ENCODE data around the gene STK32B.
"Not testable (repeated sequence)": the region's sequence is repeated elsewhere in the genome, so short reads cannot be mapped to it uniquely, and the experiment has no call there.

The STK32B gene

DNA sequence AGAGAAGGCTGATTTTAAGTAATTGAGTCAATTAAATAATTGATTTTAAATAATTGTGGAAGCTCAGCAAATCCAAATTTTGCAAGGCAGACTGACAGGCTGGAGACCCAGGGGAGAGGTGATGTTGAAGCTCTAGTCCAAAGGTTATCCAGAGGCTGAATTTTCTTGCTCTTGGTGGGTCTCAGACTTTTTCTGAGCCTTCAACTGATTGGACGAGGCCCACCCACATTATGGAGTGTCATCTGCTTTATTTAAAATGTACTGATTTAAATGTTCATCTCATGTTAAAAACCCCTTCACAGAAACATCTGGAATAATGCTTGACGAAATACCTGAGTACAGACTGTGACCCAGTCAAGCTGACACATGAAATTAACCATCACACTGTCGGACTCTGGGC is 20.4 kb upstream of the STK32B start:
- no peak for DNase-seq

GRCh38 chr4:5032813-5033212 is 18.5 kb upstream of the STK32B start:
- DNase-seq = no peak

- DNase-seq = no peak
Measured at GRCh38 chr4:5033281-5033841, 17.9 kb upstream of the STK32B start.

DNA sequence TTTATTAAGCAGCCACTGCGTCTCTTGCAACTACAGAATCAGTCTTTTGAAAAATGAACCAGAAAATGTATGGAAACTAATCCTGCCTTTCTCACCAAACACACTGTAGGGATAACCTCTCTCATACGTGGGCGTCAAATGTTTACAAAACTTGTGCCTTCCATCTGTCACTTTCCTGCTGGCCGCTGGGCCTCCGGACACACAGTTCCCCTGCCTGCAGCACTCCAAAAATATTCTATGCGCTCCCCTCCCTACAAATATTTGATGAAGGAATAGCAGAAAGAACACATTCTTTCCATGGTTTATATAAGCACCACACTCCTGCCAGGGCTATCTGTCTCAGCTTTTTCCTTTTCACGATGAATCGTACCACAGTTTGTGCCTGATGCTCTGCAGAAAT is 17.1 kb upstream of the STK32B start:
- no peak for DNase-seq

DNA sequence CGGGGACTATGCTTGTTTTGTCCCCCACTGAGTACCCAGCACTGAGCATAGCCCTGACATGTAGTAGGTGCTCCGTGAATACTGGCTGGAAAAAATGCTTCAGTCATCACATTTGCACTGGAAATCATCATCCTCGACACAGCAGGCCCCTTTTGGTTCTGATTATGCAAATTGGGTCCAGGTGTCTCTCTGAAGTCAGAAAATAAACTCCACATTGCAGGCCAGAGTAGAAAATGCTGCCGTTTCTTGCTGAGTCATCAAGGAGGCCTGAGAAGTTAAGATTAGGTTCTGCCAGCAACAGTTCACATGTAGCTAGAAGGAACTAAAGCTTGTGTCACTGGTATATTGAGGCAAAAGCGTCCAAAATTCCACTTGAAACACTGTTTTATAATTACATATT is 15.0 kb upstream of the STK32B start:
- no peak for DNase-seq

GRCh38 chr4:5037553-5038551 is 13.4 kb upstream of the STK32B start:
- DNase-seq = no peak

DNA sequence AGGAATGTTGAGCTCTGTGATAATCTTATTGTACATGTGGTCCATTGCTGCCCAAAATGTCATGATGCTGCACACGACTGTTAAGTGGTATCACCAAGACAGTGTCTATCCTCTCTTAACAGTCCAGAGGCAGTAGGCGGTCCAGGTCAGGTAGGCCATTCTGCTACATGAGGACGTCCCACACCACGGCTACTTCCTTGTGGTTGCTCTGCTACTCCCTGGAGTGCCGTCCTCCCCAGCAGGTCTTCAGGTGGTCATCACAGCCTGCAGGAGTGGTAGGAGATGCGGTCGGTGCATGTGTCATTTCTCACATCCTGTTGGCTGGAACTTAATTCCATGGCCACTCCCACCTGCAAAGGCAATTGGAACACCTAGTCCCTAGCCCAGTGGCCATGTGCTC is 11.5 kb upstream of the STK32B start:
- no peak for DNase-seq

GRCh38 chr4:5040856-5041620 is 10.2 kb upstream of the STK32B start:
- no peak for DNase-seq

GRCh38 chr4:5041699-5042098 is 9.6 kb upstream of the STK32B start:
- DNase-seq = no peak

DNA sequence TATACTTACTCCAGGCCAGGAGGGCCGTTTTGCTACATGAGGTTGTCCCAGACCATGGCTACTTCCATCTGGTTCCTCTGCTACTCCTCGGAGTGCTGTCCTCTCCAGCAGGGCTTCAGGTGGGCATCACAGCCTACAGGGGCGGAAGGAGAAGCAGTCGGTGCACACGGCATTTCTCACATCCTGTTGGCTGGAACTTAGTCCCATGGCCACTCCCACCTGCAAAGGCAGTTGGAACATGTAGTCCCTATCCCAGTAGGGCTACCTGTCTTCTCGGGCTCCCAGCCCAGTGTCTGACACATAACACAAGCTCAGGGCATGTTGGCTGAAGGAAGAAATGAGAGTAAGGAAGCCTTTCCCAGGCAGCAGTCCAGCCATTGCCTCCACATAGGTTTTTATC is 7.7 kb upstream of the STK32B start:
- no peak for DNase-seq

- no peak for DNase-seq
Measured at GRCh38 chr4:5044341-5044740, 6.9 kb upstream of the STK32B start.

GRCh38 chr4:5045097-5045496 is 6.2 kb upstream of the STK32B start:
- no peak for DNase-seq

- no peak for DNase-seq
Measured at GRCh38 chr4:5048721-5049120, 2.6 kb upstream of the STK32B start.

- peak; percentile 30 to 66 for DNase-seq
Measured at GRCh38 chr4:5050520-5051277, 581 bp upstream of the STK32B start.

DNA sequence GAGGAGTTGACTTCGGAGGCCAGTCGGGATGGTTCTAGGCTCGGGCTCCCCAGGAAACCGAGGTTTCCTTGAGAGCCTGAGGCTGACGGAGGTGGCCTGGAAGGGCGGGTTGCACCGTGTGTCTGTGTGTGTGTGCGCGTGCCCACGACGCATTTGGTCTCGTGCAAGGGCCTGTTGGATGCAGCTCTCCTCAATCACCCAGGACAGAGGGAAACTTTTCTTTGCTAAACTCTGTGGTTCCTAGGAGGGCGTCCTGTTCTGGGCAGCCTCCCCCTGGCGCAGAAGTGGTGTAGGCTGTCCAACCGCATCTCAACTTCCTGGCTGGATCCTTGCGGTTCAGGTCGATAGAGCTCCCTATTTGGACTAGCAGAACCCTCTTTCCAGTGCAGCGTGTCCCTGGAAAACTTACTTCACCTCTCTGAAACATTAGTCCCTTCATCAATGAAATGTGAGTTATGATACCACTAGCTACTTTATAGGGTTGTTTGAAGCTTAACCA is 973 bp downstream of the STK32B start:
- no peak for DNase-seq

- DNase-seq = no peak
Measured at GRCh38 chr4:5052726-5053425, 1.6 kb downstream of the STK32B start.

DNA sequence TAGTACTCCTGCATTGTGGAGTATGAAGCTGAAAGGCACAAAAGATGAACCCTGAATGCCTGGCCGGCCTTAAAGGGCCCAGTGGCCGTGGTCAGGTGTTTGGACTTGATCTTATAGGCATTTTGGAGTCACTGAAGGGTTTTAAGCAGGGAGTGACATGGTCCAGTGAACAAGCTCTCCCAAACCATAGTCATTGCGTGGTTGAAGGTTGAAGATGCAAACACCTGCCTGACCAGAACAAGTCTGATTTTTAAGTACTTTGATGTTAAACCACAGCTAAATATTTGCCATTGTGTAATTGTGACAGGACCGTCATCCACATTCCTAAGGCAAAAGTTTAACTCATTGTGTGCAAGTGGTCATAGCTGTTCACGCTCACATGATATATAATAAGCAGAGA is 3.3 kb downstream of the STK32B start:
- DNase-seq = peak; percentile 27 to 42

GRCh38 chr4:5055411-5055810 is 4.1 kb downstream of the STK32B start:
- no peak for DNase-seq

DNA sequence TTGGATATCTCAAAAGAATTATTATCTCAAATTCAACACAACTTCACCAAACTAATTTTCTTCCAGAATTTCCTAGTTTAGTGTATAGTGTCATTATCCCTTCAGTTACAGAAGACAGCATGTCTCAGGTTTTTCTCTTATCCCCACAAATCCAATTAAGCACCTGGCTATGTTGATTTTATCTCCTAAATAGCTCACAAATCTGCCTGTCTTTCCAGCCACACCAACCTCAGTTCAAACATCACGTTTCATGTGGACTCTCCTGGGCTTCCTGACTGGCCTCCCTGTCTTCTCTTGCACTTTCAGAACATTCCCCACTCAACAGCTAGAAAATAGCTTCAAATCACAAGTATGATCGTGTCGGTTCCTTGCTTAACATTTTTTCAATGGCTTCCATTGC is 14.8 kb downstream of the STK32B start:
- DNase-seq = no peak

DNA sequence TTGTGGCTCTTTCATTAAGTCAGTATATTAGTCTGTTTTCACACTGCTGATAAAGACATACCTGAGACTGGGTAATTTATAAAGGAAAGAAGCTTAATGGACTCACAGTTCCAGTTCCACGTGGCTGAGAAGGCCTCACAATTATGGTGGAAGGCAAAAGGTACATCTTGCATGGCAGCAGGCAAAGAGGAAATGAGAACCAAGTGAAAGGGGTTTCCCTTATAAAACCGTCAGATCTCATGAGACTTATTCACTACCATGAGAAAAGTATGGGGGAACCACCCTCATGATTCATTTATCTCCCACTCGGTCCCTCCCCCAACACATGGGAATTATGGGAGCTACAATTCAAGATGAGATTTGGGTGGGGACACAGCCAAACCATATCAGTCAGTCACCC is 15.7 kb downstream of the STK32B start:
- DNase-seq = not testable (repeated sequence)

GRCh38 chr4:5067908-5068307 is 16.6 kb downstream of the STK32B start:
- DNase-seq = no peak

GRCh38 chr4:5069901-5070300 is 18.6 kb downstream of the STK32B start:
- no peak for DNase-seq

Data from NCI-H187 (cell line).